Cardiac muscle cell (in vitro differentiated cells and primary cell): Measurements from ENCODE around the gene PC. TPM values are rescaled to one million over a fixed set of nuclear protein-coding genes. Genes with fewer than 3 reads are reported as not detected.
A peak's percentile ranks its signal among the peaks of the same experiment; 100 is the strongest.
"Not testable (repeated sequence)": the region's sequence is repeated elsewhere in the genome, so short reads cannot be mapped to it uniquely, and the experiment has no call there.

Experiments used
- DNase-seq, 2 donors: peaks; one replicate each; pipeline versions ENCODE4 v3.0.0 to v3.0.0-alpha.2; 2010 to 2017; ENCODE audit warnings: low read depth in 1 of 2, low spot score in 1 of 2
- H3K27ac ChIP-seq: fragments of 200-600 bp; sonication (generic); 2 replicates; pipeline ENCODE4 v1.5.1; 2016
- H3K27me3 ChIP-seq: fragments of 200-600 bp; sonication (generic); 2 replicates; pipeline ENCODE4 v1.6.0; 2016; ENCODE audit warnings: control low read depth
- H3K36me3 ChIP-seq: fragments of 200-600 bp; sonication (generic); 2 replicates; pipeline ENCODE4 v1.5.1; 2016; ENCODE audit warnings: control low read depth
- H3K4me1 ChIP-seq: fragments of 200-600 bp; sonication (generic); 2 replicates; pipeline ENCODE4 v1.8.1; 2017; ENCODE audit warnings: low read depth, mild to moderate bottlenecking, mixed run types
- H3K4me3 ChIP-seq: fragments of 200-600 bp; sonication (generic); 2 replicates; pipeline ENCODE4 v1.5.1; 2016; ENCODE audit warnings: mild to moderate bottlenecking
- H3K9me3 ChIP-seq: fragments of 200-600 bp; sonication (generic); 2 replicates; pipeline ENCODE4 v1.5.1; 2017; ENCODE audit warnings: low read depth, mild to moderate bottlenecking, control low read depth
- CTCF ChIP-seq: IDR thresholded peaks from 2 replicates; pipeline ENCODE4 v1.5.1; 2012; ENCODE audit warnings: low read depth, mild to moderate bottlenecking, low read length
- polyA plus RNA-seq: library from polyadenylated mRNA; unstranded; fragments of >200 nt; fragmentation: Nextera tagmentation; extraction: Ambion mirVana; gene quantifications from 2 replicates; pipeline ENCODE4 v1.2.1, GENCODE V29; 2016
- total RNA-seq: library from RNA; depleted of rRNA; stranded (reverse); fragments of >200 nt; gene quantifications from 2 replicates; pipeline ENCODE4 v1.2.3, GENCODE V29; 2016

Gene PC
- total and polyA plus RNA-seq, 2 experiments from 2014 or later, result 20.5 to 30.7 TPM

- H3K4me3 ChIP-seq, result no peak overlapping the region
- H3K27ac ChIP-seq, result no peak overlapping the region
- H3K36me3 ChIP-seq, result no peaks in the 10 kb centered on the region
- TF ChIP-seq CTCF, result no peak
- no peaks in the 10 kb centered on the region for H3K27me3 ChIP-seq
- DNase-seq, result no peak
- no peaks in the 10 kb centered on the region for H3K4me1 ChIP-seq
- no peaks in the 10 kb centered on the region for H3K9me3 ChIP-seq
Observed at GRCh38 chr11:66964495-66964894, 6.3 kb upstream of the PC start.

- no peak overlapping the region for H3K27ac ChIP-seq
Observed at GRCh38 chr11:66962801-66963200, 4.6 kb upstream of the PC start.

DNA sequence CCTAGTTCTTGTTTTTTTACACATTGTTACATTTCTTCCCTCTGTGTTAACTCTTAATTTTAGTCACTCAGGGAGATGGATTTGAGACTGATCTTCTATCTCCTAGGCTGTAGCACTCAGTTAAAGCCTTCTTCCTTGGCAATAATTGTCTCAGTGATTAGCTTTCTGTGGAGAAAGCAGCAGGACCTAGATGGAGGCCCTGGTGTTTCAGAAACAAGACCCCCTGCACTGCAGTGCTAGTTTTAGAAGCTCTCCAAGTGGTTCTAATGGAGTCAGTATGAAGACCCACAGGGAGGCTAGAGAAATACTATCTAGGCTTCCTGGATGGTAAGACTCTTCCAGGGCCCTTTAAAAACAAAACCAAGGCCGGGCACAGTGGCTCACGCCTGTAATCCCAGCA is 4.1 kb upstream of the PC start:
- Histone ChIP-seq H3K4me3 (no peak overlapping the region), H3K27ac (no peak overlapping the region), H3K9me3 (no peaks in the 10 kb centered on the region), H3K27me3 (no peaks in the 10 kb centered on the region), H3K36me3 (no peaks in the 10 kb centered on the region), H3K4me1 (peaks cover 7% of the 10 kb centered on the region)
- no peak for TF ChIP-seq CTCF
- DNase-seq, result no peak

More at GRCh38 chr11:66962801-66963200, 4.6 kb upstream of the PC start:
- DNase-seq, result no peak
- Histone ChIP-seq H3K4me3 (no peak overlapping the region), H3K9me3 (no peaks in the 10 kb centered on the region), H3K27me3 (no peaks in the 10 kb centered on the region), H3K36me3 (no peaks in the 10 kb centered on the region), H3K4me1 (peaks cover 7% of the 10 kb centered on the region)
- TF ChIP-seq CTCF, result no peak

DNA sequence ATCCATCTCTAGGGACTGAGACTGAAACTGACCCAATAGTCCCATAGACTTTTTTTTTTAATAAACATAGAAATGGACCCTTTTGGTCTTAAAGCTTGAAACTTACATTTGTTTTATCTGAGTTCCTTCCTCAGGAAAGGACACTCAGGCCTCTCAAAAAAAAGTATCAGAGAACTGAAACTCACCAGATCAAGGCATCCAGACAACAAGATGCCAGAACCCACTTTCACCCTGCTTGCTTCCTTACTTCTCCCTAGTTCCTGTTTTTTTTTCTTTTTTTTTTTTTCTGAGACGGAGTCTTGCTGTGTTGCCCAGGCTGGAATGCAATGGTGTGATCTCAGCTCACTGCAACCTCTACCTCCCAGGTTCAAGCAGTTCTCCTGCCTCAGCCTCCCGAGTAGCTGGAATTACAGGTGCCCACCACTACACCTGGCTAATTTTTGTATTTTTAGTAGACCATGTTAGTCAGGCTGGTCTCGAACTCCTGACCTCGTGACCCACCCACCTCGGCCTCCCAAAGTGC is 3.6 kb upstream of the PC start:
- not testable (repeated sequence) for DNase-seq, H3K4me1 ChIP-seq, H3K27ac ChIP-seq, H3K27me3 ChIP-seq, H3K4me3 ChIP-seq, H3K9me3 ChIP-seq, H3K36me3 ChIP-seq

DNA sequence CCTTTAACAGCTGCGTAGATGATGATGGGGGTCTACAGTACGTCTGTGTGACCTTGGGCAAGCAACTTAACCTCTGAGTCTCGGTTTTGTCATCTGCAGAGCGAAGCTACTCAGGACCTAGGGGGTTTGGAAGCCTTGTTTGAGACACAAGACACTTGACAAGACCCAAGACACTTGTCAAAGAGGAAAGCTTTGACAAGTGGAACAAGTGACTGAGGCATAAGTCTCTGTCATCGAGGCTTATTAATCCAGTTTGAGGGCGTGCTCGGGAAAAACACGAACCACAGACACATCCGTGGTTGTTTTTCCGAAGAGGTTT is 732 bp upstream of the PC start:
- Histone ChIP-seq H3K27me3 (no peaks in the 10 kb centered on the region), H3K4me1 (peaks cover 7% of the 10 kb centered on the region), H3K36me3 (no peaks in the 10 kb centered on the region), H3K4me3 (peak overlapping the region; percentile 23), H3K27ac (peak overlapping the region; percentile 82), H3K9me3 (no peaks in the 10 kb centered on the region)
- TF ChIP-seq CTCF, result no peak
- no peak for DNase-seq

DNA sequence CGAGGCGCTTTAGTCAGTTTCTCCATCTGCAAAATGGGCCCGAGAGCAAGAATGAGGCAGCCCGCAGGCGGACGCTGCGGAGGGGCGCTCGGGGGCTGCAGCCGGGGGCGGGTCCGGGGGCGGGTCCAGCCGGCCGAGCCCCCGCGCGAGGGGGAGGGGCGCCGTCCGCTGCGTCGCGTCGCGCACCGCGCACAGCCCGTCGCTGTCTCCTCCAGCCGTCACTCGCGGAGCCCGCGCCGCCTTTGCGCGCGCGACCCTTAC is 282 bp downstream of the PC start:
- H3K9me3 ChIP-seq, result no peaks in the 10 kb centered on the region
- H3K36me3 ChIP-seq, result no peaks in the 10 kb centered on the region
- H3K27ac ChIP-seq, result peak overlapping the region; percentile 86
- peaks cover 7% of the 10 kb centered on the region for H3K4me1 ChIP-seq
- peak overlapping the region; percentile 75 for H3K4me3 ChIP-seq
- no peaks in the 10 kb centered on the region for H3K27me3 ChIP-seq
- no peak for DNase-seq
- TF ChIP-seq CTCF, result no peak
